ENCODE data around the gene RGSL1.
A peak's percentile ranks its signal among the peaks of the same experiment; 100 is the strongest.
"Not testable (repeated sequence)": the region's sequence is repeated elsewhere in the genome, so short reads cannot be mapped to it uniquely, and the experiment has no call there.

Gene RGSL1

DNA sequence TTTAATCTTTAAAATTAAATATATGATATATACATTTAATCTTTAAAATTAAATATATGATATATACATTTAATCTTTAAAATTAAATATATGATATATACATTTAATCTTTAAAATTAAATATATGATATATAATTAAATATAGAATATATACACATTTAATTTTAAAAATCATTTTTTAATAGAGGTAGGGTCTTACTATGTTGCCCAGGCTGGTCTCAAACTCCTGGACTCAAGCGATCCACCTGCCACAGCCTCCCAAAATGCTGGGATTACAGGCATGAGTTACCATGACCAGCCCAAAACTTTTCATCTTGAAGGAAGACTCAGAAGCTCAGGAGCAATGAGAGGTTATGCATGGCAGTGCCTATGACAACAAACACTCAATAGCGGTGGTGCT, 2.8 kb upstream of the RGSL1 start:
- not testable (repeated sequence) for DNase-seq

DNA sequence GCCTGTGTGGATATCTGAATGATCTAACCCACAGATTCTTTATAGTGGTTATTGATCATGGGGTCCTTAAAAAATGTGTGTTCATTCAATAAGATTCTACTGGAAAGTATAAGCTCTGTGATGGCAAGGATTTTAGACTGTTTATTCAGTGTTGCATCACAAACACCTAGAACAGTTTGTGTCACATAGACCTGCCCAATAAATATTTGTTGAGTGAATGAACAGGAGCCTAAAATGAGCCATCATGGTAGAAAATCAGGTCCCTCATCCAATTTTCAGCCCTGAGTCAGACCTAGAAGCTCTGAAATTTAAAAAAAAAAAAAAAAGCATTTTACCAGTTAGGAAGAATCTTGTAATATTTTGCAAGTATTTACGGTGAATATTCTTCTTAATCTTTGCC, 2.3 kb upstream of the RGSL1 start:
- DNase-seq = no peak

DNA sequence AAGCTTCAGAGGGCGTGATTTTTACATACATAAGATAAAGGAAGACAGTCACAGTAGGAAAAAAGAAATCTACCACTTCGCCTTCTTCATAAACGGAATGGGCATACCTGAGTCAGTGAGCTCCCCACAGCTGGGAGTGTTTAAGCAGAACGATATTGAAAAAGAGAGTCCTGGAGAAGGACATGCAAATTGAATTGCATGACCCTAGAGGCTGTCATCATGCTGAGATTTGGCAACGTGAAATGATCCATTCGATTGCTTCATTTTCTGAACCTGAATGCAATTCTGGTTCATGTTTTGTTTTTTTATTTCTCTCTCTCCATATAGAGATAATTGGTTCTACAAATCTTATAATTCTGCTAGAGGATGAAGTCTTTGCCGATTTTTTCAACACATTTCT, 3.7 kb downstream of the RGSL1 start:
- no peak for DNase-seq

DNA sequence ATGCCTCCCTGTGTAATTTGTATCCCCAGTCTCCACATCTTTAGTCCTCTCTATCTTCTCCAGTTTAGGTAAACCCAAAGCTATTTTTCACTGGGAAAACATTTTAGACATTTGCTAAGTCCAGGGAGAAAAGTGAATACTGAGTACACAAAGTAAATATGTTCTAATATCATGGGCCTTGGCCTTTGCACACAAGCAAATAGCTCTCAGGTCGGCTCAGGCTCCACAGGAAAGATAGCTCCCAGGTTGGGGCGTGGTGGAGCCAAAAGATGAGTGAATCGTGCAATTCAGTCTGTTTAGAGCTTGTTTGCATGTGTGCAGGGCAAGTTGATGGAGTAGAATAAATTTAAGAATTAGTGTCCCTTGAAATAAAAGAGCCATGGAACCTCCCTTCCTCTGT, 7.9 kb downstream of the RGSL1 start:
- no peak for DNase-seq

DNA sequence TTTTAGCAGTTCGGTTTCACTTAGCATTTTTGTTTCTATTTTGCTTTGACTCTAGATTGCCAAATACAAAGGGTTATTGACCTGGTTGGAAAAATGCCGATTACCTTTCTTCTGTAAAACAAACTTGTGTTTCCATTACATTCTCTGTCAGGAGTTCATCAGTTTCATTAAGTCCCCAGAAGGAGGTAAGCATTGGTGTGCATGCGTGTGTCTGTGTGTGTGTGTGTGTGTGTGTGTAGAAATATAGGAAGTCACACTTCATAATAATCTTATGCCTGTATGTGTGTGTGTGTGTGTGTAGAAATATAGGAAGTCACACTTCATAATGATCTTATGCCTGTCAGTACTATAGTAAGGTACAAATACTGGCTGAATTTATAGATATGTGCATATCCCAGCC, 10.0 kb downstream of the RGSL1 start:
- no peak for DNase-seq

DNA sequence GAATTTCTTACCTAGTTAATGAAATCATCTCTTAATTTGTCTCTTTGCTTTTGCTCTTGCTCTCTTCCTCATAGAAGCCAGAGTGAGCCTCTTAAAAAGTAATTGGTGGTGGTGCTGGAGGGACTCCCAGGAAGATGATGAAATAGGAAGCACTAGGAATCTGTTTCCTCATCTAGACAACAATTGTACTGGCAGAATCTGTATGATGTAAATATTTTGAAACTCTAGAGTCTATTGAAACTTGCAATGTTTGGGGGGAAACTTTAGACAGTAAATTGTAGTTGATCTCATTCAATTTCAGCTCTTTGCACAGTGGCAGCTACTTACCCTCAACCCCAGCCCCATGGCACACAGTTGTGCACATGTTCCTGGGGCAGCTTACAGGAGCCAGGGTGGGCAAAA, 10.6 kb downstream of the RGSL1 start:
- DNase-seq = no peak

DNA sequence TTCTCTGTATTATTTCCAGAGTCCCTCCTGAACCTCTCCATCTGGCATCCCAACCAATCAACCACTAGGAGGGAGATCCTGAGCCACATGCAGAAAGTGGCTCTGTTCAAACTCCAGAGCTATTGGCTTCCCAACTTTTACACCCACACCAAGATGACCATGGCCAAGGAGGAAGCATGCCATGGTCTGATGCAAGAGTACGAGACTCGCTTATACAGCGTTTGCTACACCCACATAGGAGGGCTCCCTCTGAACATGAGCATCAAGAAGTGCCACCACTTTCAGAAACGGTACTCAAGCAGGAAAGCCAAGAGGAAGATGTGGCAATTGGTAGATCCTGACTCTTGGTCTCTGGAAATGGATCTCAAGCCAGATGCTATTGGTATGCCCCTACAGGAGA, 23.6 kb downstream of the RGSL1 start:
- no peak for DNase-seq

DNA sequence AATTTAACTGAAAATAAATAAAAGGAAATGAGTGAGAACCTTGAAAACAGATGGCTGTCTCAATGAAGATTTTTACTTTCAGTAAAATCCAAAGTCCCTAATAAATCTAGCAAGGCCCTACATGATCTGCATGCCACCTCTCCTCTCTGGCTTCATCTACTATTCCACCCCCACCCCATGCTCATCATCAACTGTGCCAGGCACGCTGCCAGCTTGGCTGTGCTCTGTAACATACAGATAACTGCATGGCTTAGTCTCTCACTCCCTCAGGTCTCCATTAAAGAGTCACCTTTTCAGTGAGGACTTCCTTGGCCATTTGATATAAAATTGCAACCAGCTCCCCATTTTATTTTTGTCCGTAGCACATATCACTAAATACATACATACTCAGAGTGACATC, 26.7 kb downstream of the RGSL1 start:
- DNase-seq = no peak

DNA sequence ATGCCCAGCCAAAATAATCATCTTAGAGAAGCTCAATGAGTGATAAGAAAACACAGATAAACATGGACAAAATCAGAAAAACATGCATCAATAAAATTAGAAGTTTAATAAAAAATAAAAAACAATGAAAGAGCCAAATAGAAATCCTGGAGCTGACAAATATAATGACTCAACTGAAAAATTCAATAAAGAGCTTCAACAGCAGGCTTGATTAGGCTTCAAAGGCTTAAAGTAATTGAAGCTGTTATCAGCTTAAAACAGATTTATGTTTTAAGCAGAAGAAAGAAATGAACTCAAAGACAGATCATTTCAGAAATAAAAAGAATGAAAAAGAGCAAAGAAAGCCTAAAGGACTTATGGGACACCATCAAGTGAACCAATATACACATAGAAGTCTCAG, 28.3 kb downstream of the RGSL1 start:
- DNase-seq = no peak

DNA sequence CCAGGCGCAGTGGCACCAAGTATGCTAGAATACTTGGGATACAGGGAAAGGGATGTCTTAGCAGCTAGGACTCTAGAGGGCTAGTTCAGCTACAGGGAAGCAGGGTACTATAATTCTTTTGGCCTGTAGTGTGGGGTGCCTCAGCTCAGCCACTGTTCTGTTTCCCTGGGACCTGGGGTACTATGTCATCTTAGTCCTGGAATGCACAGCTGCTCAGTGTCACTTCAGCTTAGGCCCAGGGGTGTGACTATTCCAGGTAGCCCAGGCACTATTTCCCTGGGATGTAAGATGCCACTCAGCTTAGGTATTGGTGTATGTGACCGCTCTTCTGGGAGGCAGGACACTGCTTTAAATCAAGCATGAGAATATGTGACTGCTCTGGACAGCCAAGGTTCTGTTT, 34.1 kb downstream of the RGSL1 start:
- no peak for DNase-seq

DNA sequence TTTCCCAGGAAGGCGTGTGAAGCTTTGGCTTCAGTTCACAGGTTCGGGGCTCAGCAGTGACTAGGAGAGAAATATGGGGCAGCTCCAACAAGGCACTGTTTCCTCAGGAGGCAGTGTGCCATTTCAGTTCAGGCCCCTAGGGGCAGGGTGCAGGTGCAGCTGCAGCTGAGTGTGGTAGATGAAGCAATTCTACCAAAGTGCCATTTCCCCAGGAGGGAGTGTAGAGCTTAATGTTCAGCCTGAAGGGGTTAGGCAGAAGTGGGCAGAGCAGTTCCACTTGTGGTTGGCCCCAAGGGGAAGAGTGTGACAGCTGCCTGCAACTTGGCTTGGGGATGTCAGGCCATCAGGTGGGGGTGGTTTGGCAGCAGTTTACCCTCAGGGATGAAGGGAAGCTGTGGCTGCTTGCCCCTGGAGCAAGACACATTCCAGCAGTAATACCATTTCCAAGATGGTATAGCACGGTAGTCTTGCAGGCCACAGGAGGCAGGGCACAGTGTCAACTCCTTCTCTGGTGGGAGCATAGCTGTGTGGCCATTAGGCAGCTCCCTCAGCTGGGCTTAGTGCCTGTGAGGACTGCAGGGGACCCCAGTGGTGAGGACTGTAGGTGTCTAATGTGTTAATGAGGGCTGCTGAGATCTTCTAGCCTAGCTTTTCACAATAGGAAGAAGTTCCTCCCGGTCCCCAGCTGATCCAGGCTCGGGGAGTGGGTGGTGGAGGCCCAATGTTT, 34.7 kb downstream of the RGSL1 start:
- no peak for DNase-seq

DNA sequence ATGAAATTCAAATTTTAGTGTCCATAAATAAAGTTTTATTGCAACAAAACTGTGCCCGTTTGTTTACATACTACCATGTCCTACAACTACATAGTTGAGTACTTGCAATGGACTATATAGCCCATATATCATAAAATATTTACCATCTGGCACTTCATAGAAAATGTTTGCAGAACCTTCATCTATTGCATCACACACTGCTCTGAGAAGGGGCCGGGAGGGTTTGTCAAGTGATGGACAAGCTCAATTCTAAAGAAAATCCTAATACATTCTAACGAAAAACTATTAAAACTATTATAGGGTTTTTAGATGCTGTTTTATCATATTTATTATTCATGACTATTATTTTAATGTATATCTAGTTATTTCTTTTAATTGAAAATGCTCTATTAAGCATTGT, 35.9 kb downstream of the RGSL1 start:
- DNase-seq = no peak

DNA sequence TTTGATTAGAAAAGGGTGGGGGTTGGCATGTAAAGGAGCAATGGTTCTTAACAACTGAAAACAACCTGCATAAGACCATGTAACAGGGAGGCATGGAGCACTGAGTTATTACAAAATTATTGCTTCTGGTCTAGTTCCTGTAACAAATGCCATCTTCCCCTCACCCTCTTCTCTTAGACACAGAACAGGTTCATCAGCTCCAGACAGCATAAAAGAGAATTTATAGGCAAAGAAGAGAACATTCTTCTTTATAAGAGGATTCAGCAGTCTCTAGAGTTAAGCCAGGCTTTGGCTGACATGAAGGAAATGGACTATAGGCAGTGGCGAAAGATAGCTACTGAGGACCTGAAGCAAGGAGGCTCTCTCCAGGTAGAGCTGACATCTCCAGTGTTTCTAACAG, 38.9 kb downstream of the RGSL1 start:
- no peak for DNase-seq

DNA sequence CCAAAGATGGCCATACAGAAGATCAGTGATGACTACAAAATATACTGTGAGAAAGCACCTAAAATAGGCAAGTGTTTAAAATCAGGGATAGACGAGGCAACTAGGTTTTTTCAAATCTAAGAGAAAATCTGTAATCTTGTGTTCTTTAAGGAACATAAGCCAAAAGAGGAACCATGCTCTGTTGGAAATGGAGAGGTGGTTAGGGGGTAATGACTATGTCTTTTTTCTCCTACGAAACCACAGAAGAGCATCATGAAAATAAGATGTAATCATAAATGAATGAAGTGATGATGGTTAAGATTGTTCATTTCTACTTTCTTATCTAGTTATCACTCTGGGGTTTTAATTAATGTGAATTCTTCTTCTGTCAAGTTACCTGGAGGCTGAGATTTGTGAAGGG, 43.1 kb downstream of the RGSL1 start:
- no peak for DNase-seq

DNA sequence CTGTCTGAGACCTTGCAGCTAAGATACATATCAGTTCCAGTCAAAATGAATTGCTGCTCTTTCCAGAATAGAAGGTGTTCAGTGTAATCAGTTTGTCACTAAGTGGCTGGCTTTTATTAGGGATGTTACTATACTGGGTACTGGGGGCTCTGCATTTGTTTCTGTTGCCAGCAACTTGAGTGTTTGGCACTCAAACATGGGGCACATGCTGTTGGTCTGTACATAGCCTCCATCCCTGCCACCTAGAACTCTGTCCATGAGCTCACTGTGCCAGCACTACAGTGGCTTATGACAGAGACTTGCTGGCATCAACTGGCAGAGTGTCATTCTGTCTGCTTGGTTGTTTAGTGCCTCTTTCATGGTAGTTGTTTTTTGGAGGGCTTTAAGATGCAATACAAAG, 45.1 kb downstream of the RGSL1 start:
- DNase-seq = no peak

DNA sequence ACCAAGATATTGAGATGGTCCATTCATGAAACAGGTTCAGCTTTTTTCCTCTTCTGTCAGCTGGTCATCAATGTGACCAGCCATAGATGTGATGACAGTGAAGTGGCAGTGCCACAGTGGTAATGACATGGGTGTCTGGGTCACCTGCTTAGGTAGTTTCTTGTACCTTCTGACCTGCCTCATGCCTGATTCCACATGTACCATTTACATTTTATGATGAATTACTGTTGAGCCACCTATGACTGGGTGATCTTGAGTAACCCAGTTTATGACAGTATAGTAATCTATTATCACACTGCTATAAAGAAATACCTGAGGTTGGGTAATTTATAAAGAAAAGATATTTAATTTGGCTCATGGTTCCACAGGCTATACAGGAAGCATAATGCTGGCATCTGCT, 45.7 kb downstream of the RGSL1 start:
- DNase-seq = no peak

DNA sequence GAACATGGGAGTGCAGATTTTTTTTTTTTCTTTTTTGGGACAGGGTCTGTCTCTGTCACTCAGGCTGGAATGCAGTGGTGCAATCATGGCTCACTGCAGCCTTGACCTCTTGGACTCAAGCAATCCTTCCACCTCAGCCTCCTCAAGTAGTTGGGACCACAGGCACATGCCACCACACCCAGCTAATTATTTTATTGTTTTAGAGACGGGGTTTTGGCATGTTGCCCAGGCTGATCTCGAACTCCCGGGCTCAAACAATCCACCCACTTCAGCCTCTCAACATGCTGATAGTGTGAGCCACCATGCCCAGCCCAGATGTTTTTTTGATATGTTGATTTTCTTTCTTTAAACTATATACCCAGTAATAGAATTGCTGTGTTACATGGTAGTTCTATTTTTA, 57.7 kb downstream of the RGSL1 start:
- DNase-seq = no peak

DNA sequence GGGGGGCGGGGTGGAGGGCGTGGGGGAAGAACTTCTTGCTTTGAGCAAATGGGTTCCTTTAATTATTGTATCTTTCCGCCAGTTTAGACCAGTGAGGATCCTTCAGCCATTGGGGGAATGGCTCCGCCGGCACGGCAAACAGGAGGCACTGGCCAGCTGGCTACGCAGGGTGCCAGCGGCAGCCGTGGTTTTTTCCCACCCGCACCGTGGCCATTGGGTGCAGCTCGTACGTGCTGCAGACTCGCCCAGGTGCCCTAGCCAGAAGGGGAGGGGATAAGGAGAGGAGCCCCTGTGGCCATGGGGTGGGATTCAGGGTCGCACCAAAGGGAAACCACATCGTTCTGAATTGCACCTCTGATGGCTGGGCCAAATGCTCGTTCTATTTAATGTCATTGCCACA, 65.6 kb downstream of the RGSL1 start:
- DNase-seq = no peak

DNA sequence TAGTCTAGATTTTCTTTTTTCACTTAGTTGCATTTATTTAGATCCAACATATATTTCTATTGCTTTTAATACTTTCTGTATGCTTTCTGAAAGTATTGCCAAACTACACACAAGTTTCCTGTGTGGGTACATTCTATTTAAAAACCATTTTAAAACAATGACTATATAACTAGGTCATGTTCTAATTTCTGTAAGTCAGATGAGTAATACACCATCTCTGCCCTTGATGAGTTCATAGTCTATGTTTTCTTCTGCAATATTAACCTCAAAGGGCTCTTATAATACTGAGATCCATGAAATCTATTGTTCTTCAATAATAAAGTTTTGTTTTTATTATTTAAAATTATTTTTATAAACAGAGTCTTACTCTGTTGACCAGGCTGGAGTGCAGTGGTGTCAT, 70.8 kb downstream of the RGSL1 start:
- DNase-seq = no peak

DNA sequence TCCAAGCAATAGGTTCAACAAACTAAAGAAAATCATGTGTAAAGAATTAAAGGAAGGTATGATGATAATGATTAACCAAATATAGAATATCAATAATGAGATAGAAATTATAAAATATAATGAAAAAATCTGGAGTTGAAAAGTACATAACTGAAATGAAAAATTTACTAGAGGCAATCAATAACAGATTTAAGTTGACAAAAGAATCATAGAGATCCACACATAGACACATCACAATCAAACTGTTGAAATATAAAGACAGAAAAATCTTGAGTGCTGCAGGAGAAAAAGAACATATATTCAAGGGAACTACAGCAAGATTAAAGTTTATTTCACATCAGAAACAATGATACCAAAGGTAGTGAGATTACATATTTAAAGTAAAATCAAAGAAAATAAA, 75.4 kb downstream of the RGSL1 start:
- DNase-seq = no peak

DNA sequence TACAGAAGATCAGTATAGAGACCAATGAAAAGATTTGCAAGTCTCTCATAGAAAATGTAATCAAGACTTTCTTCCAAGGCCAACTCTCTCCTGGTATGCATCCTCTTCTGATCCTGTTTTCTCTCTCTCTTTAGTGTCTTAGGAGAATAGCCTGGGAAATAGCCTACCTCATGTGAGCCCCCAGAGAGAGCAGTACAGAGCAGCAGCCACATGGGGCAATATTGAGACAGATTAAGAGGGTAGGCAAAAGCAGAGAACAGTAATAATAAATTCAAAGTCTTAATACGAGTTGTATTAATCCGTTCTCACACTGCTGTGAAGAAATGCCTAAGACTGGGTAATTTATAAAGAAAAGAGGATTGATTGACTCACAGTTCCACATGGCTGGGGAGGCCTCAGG, 77.7 kb downstream of the RGSL1 start:
- DNase-seq = no peak

DNA sequence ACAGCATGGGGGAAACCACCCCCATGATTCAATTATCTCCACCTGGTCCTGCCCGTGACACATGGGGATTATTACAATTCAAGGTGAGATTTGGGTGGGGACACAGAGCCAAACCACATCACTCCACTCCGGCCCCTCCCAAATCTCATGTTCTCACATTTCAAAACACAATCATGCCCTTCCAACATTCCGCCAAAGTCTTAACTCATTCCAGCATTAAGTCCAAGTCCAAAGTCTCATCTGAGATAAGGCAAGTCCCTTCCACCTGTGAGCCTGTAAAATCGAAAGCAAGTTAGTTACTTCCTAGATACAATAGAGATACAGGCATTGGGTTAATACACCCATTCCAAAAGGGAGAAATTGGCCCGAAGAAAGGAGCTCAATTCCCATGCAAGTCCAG, 78.3 kb downstream of the RGSL1 start:
- not testable (repeated sequence) for DNase-seq

DNA sequence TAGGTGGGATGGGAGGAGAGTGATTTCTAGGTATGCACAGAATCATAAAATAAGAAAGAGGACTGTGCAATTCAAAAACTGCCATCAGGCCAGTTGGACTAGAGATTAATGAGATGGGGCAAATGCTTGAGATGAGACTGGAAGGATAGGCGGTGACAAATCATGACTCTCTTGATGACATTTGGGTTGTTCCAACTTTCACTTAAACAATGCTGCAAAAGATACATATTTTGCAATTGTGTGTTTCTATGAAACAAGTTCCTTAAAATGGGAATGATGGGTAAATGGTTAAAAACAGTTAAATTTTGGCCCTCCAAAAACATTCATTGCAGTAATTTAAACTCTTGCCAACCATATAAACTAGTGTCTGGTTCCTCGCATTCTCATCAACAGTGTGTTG, 84.0 kb downstream of the RGSL1 start:
- no peak for DNase-seq

DNA sequence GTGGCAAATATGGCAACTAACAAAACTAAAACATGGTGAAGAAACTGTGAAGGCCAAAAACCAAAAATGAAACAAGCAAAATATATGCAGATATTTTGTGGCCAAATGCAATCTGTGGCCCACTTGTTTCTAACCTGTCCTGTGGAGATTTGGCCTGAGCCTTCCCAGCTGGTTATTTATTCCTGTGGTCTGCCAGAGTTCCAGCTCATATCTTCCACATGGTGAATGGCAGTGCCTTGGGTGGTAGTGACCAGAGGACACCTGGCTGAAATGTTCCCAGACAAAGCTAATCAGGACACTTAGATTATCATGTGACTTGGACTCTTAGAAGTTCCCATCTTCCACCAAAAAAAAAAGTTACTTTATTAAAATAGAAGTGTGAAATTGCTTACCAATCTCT, 99.4 kb downstream of the RGSL1 start:
- peak in 1 of 14 donors; percentile 13 for DNase-seq

DNA sequence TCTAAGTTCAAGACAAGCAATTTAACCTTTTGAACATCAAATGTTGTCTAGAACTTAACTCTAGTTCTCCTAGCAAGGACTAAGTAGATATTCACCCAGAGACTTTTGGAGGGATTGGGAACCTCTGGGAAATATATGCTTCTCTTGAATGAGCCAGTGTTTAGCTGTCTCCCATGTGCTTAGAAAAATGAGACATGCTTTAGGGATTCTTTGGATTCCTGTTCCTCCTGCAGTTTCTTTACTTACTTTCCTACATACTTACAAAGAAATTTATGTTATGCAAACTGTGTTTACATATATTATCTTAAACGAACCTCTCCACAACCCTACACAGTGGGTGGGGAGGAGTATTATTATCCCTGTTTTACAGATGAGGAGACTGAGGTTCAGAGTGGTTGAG, 99.9 kb downstream of the RGSL1 start:
- DNase-seq = no peak
